Uterus (tissue), 2 donors: ENCODE data around the gene LRRC1.

Experiments
- POLR2A ChIP-seq, 2 donors: fragments of 450-650 bp; IDR thresholded peaks; one replicate each; pipeline ENCODE4 v1.6.1; 2016; ENCODE audit warnings: antibody characterized with exemption in 2 of 2, mild to moderate bottlenecking in 1 of 2, moderate library complexity in 1 of 2
- TF ChIP-seq, protein P1 (sequence below), 4 experiments: fragments of 200-600 bp in 2 of 4; fragments of 450-650 bp in 2 of 4; sonication (generic) in 2 of 4; IDR thresholded peaks; one replicate each; pipeline ENCODE4 v1.5.1; 2016 to 2019; ENCODE audit warnings: antibody characterized with exemption in 4 of 4, mild to moderate bottlenecking in 2 of 4, moderate library complexity in 1 of 4

DNA sequence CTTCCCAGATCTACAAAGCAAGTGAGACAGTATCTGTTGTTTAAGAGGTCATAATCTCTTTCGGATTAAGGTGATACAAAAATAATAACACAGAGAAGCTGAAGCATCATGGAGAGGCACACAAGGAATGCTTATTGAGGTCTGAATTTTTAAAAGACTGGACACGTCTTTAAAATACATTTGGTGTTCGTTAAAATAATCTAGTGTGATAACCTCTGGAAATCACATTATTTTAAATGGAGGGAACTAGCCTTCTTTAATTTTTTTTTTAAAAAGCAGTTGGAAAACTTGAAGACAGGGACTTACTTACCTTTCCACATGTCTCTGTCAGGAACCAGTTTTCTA is 1.9 kb upstream of the LRRC1 start:
- TF ChIP-seq, protein P1, sequence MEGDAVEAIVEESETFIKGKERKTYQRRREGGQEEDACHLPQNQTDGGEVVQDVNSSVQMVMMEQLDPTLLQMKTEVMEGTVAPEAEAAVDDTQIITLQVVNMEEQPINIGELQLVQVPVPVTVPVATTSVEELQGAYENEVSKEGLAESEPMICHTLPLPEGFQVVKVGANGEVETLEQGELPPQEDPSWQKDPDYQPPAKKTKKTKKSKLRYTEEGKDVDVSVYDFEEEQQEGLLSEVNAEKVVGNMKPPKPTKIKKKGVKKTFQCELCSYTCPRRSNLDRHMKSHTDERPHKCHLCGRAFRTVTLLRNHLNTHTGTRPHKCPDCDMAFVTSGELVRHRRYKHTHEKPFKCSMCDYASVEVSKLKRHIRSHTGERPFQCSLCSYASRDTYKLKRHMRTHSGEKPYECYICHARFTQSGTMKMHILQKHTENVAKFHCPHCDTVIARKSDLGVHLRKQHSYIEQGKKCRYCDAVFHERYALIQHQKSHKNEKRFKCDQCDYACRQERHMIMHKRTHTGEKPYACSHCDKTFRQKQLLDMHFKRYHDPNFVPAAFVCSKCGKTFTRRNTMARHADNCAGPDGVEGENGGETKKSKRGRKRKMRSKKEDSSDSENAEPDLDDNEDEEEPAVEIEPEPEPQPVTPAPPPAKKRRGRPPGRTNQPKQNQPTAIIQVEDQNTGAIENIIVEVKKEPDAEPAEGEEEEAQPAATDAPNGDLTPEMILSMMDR (IDR thresholded peaks at IDR 0.05), result no peak
- no peak for TF ChIP-seq POLR2A (IDR thresholded peaks at IDR 0.05)
